GM18520 (cell line): ENCODE results near the gene VPS16.
A peak's percentile ranks its signal among the peaks of the same experiment; 100 is the strongest.

Experiments
- ATAC-seq: cut with Tn5 transposase; IDR thresholded peaks from one replicate; pipeline ENCODE4 v1.9.1; 2021; ENCODE audit not compliant: unreplicated experiment

The VPS16 gene

GRCh38 chr20:2840138-2840966, at the start of gene VPS16, which contains the start of gene PCED1A:
TSS of gene VPS16 (plus strand) at chr20:2840745. CDS start at chr20:2840775, 30 bp downstream.
TSS of gene PCED1A (minus strand) at chr20:2840655. CDS start at chr20:2839912, 743 bp downstream.
- peak; percentile 90 for ATAC-seq

GRCh38 chr20:2793471-2793870, 47.1 kb upstream of the VPS16 start:
- ATAC-seq = no peak

- no peak for ATAC-seq
These were observed 46.3 kb upstream of the VPS16 start for GRCh38 chr20:2794202-2794748.

- ATAC-seq = no peak
These were observed 45.6 kb upstream of the VPS16 start for GRCh38 chr20:2794866-2795447.

GRCh38 chr20:2795451-2795850, 45.1 kb upstream of the VPS16 start:
- no peak for ATAC-seq

- no peak for ATAC-seq
These were observed 44.4 kb upstream of the VPS16 start for GRCh38 chr20:2796011-2796660.

- no peak for ATAC-seq
These were observed 43.2 kb upstream of the VPS16 start for GRCh38 chr20:2797136-2797983.

- no peak for ATAC-seq
These were observed 42.3 kb upstream of the VPS16 start for GRCh38 chr20:2798095-2798805.

- no peak for ATAC-seq
These were observed 41.7 kb upstream of the VPS16 start for GRCh38 chr20:2798814-2799213.

- no peak for ATAC-seq
These were observed 41.3 kb upstream of the VPS16 start for GRCh38 chr20:2799271-2799670.

GRCh38 chr20:2799688-2800520, 40.6 kb upstream of the VPS16 start:
- ATAC-seq = no peak

GRCh38 chr20:2800521-2801285, 39.8 kb upstream of the VPS16 start, which contains the start of gene CPXM1:
TSS of gene CPXM1 (minus strand) at chr20:2800627. CDS start at chr20:2800572, 55 bp downstream.
- ATAC-seq = no peak

- no peak for ATAC-seq
These were observed 39.2 kb upstream of the VPS16 start for GRCh38 chr20:2801286-2801728.

- no peak for ATAC-seq
These were observed 36.3 kb upstream of the VPS16 start for GRCh38 chr20:2804041-2804828.

GRCh38 chr20:2804852-2805688, 35.5 kb upstream of the VPS16 start:
- ATAC-seq = no peak

- ATAC-seq = no peak
These were observed 34.7 kb upstream of the VPS16 start for GRCh38 chr20:2805689-2806350.
